ENCODE results near the gene ATRNL1. TPM values are rescaled to one million over a fixed set of nuclear protein-coding genes. Genes with fewer than 3 reads are reported as not detected.
"Not testable (repeated sequence)": the region's sequence is repeated elsewhere in the genome, so short reads cannot be mapped to it uniquely, and the experiment has no call there.

ATRNL1 gene
- total RNA-seq, 1 experiment from 2014 or later = 28.7 TPM

DNA sequence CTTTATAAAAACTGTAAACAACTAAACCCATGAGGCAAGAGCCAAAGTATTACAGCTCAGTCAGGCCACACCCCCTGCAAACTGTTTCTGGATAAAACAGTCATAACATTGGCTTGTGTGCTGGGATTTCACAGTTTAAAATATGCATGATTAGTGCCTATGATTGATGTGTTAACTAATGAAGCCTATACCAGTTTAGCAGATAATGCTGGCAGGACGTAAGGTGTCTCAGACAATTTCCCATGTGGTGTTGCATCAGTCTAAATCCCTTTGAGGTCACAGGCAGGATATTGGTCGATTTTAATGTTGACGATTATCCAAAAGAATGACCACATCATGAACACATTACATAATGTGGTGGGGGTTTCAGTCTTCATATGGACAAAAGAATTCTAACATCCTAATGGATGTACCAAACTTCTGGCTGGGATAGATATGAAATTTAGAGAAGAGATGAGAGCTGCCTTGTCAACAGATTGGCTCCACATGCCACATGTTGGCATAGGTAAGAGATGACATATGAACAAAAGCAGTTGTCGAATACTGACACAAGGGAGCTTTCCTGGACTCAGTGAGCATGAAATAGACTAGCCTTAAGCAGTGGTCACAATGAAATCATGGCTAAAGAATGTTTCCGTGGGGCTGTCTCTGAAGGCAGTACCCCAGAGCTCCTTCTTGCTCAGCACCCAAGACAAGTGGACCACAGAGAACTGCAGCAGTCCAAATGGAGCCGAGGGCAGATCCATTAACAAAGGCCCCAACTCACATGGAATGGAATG is 734.3 kb downstream of the ATRNL1 start:
- no peak overlapping the region for H3K4me3 Mint-ChIP-seq
- CTCF ChIA-PET = no interaction called here

DNA sequence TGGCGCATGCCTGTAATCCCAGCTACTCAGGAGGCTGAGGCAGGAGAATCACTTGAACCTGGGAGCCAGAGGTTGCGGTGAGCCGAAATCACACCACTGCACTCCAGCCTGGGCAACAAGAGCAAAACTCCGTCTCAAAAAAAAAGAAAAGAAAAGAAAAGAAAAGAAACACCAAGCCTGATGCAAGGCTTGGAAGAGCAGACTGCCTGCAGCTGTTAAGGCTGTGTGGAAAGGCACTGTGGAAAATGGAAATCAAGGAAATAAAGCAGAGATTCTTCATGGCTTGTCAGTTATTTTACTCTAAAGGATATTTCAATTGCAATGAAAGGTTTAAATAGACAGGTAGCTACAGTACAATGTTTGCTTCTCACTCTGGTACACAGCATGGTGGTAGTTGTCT is 735.0 kb downstream of the ATRNL1 start:
- H3K36me3 Mint-ChIP-seq; H3K27ac Mint-ChIP-seq; POLR2A ChIA-PET; CTCF ChIA-PET; H3K4me3 Mint-ChIP-seq; H3K27me3 Mint-ChIP-seq (ENCODE audit: low read depth); H3K4me1 Mint-ChIP-seq; ATAC-seq; DNase-seq (ENCODE audit: low spot score): not testable (repeated sequence)
- H3K9me3 Mint-ChIP-seq = peaks cover 23% of the 10 kb centered on the region

More for the DNA sequence above, 734.3 kb downstream of the ATRNL1 start:
- TF ChIP-seq KAT7 (CRISPR knock-in tag; IDR thresholded peaks at IDR 0.05; ENCODE audit: borderline replicate concordance) (no peak), HMGA2 (CRISPR knock-in tag; IDR thresholded peaks at IDR 0.05) (no peak), RORB (CRISPR knock-in tag; IDR thresholded peaks at IDR 0.05) (no peak), ZNF219 (CRISPR knock-in tag; IDR thresholded peaks at IDR 0.05; ENCODE audit: borderline replicate concordance) (no peak), ZNF671 (CRISPR knock-in tag; IDR thresholded peaks at IDR 0.05) (no peak), NR1H2 (CRISPR knock-in tag; IDR thresholded peaks at IDR 0.05) (no peak), GTF2I (CRISPR knock-in tag; conservative IDR thresholded peaks at IDR 0.05) (no peak), NR2C2 (CRISPR knock-in tag; IDR thresholded peaks at IDR 0.05) (no peak), ZNF416 (CRISPR knock-in tag; IDR thresholded peaks at IDR 0.05) (no peak)
- TF ChIP-seq, protein P1, sequence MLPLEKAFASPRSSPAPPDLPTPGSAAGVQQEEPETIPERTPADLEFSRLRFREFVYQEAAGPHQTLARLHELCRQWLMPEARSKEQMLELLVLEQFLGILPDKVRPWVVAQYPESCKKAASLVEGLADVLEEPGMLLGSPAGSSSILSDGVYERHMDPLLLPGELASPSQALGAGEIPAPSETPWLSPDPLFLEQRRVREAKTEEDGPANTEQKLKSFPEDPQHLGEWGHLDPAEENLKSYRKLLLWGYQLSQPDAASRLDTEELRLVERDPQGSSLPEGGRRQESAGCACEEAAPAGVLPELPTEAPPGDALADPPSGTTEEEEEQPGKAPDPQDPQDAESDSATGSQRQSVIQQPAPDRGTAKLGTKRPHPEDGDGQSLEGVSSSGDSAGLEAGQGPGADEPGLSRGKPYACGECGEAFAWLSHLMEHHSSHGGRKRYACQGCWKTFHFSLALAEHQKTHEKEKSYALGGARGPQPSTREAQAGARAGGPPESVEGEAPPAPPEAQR (CRISPR knock-in tag; IDR thresholded peaks at IDR 0.05) = no peak
- TF ChIP-seq, protein P2, sequence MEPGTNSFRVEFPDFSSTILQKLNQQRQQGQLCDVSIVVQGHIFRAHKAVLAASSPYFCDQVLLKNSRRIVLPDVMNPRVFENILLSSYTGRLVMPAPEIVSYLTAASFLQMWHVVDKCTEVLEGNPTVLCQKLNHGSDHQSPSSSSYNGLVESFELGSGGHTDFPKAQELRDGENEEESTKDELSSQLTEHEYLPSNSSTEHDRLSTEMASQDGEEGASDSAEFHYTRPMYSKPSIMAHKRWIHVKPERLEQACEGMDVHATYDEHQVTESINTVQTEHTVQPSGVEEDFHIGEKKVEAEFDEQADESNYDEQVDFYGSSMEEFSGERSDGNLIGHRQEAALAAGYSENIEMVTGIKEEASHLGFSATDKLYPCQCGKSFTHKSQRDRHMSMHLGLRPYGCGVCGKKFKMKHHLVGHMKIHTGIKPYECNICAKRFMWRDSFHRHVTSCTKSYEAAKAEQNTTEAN (CRISPR knock-in tag; IDR thresholded peaks at IDR 0.05) = no peak
- TF ChIP-seq, protein P3, sequence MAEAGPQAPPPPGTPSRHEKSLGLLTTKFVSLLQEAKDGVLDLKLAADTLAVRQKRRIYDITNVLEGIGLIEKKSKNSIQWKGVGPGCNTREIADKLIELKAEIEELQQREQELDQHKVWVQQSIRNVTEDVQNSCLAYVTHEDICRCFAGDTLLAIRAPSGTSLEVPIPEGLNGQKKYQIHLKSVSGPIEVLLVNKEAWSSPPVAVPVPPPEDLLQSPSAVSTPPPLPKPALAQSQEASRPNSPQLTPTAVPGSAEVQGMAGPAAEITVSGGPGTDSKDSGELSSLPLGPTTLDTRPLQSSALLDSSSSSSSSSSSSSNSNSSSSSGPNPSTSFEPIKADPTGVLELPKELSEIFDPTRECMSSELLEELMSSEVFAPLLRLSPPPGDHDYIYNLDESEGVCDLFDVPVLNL (CRISPR knock-in tag; IDR thresholded peaks at IDR 0.05; ENCODE audit: borderline replicate concordance, low read depth) = no peak
- TF ChIP-seq, protein P4, sequence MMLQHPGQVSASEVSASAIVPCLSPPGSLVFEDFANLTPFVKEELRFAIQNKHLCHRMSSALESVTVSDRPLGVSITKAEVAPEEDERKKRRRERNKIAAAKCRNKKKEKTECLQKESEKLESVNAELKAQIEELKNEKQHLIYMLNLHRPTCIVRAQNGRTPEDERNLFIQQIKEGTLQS (CRISPR knock-in tag; conservative IDR thresholded peaks at IDR 0.05) = no peak
- TF ChIP-seq, protein P5, sequence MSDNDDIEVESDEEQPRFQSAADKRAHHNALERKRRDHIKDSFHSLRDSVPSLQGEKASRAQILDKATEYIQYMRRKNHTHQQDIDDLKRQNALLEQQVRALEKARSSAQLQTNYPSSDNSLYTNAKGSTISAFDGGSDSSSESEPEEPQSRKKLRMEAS (CRISPR knock-in tag; IDR thresholded peaks at IDR 0.05) = no peak
- H3K36me3 Mint-ChIP-seq = peaks cover 6% of the 10 kb centered on the region; the same call in 1 of the 2 replicates
- peaks cover 31% of the 10 kb centered on the region for H3K9me3 Mint-ChIP-seq
- H3K27ac Mint-ChIP-seq = no peak overlapping the region
- ATAC-seq = no peak
- DNase-seq (ENCODE audit: low spot score) = no peak
- H3K27me3 Mint-ChIP-seq (ENCODE audit: low read depth) = no peaks in the 10 kb centered on the region; the same call in none of the 2 replicates
- no peaks in the 10 kb centered on the region for H3K4me1 Mint-ChIP-seq
- POLR2A ChIA-PET = no interaction called here

DNA sequence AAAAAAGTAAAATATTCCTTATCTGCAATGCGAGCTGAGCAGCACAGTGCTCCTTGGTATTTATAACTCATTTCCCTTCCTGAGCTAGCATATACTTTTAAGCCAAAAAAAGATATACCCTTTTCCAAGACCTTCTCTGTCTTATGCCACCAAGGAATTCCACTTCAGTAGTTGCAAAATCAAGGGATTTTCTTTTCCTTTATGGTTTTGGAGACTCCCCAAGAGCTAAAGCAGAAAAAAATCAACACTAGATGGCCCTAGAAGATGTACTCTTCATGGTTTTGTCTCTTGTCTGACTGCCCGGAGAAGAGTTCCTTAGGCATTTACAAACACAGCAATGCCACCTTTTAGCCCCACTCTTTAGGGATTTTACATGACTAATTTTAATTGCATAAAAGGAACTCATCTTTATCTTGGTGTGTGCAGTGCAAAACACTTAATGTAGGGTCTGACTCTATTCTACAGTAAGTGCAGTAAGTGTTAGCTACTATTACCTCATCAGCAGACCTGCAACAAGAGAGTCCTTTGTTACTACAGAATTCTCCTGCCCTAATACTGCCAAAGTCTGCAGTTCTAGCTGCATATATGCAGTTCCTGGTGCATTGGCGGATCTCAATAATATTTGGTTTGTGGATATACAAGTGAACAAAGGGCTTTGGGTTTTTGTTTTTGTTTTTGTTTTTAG is 736.5 kb downstream of the ATRNL1 start:
- no peak overlapping the region for H3K4me3 Mint-ChIP-seq
- peaks cover 2% of the 10 kb centered on the region; the same call in 1 of the 2 replicates for H3K36me3 Mint-ChIP-seq
- ATAC-seq (peak; percentile 63), DNase-seq (ENCODE audit: low spot score) (no peak)
- TF ChIP-seq, protein P6, sequence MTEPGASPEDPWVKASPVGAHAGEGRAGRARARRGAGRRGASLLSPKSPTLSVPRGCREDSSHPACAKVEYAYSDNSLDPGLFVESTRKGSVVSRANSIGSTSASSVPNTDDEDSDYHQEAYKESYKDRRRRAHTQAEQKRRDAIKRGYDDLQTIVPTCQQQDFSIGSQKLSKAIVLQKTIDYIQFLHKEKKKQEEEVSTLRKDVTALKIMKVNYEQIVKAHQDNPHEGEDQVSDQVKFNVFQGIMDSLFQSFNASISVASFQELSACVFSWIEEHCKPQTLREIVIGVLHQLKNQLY (CRISPR knock-in tag; IDR thresholded peaks at IDR 0.05) = no peak
- TF ChIP-seq GABPB1 (CRISPR knock-in tag; IDR thresholded peaks at IDR 0.05) = no peak
- TF ChIP-seq, protein P1 (CRISPR knock-in tag; IDR thresholded peaks at IDR 0.05) = no peak
- TF ChIP-seq, protein P7, sequence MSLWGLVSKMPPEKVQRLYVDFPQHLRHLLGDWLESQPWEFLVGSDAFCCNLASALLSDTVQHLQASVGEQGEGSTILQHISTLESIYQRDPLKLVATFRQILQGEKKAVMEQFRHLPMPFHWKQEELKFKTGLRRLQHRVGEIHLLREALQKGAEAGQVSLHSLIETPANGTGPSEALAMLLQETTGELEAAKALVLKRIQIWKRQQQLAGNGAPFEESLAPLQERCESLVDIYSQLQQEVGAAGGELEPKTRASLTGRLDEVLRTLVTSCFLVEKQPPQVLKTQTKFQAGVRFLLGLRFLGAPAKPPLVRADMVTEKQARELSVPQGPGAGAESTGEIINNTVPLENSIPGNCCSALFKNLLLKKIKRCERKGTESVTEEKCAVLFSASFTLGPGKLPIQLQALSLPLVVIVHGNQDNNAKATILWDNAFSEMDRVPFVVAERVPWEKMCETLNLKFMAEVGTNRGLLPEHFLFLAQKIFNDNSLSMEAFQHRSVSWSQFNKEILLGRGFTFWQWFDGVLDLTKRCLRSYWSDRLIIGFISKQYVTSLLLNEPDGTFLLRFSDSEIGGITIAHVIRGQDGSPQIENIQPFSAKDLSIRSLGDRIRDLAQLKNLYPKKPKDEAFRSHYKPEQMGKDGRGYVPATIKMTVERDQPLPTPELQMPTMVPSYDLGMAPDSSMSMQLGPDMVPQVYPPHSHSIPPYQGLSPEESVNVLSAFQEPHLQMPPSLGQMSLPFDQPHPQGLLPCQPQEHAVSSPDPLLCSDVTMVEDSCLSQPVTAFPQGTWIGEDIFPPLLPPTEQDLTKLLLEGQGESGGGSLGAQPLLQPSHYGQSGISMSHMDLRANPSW (CRISPR knock-in tag; conservative IDR thresholded peaks at IDR 0.05; ENCODE audit: low read depth) = no peak
- no peak for TF ChIP-seq ZNF396 (CRISPR knock-in tag; IDR thresholded peaks at IDR 0.05; ENCODE audit: borderline replicate concordance)
- TF ChIP-seq, protein P8, sequence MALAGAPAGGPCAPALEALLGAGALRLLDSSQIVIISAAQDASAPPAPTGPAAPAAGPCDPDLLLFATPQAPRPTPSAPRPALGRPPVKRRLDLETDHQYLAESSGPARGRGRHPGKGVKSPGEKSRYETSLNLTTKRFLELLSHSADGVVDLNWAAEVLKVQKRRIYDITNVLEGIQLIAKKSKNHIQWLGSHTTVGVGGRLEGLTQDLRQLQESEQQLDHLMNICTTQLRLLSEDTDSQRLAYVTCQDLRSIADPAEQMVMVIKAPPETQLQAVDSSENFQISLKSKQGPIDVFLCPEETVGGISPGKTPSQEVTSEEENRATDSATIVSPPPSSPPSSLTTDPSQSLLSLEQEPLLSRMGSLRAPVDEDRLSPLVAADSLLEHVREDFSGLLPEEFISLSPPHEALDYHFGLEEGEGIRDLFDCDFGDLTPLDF (CRISPR knock-in tag; IDR thresholded peaks at IDR 0.05) = no peak
- no peaks in the 10 kb centered on the region for H3K4me1 Mint-ChIP-seq
- peaks cover 8% of the 10 kb centered on the region for H3K9me3 Mint-ChIP-seq
- H3K27ac Mint-ChIP-seq = no peak overlapping the region
- ChIA-PET POLR2A (interaction anchor here (0.7 kb wide), 1 partner anchor 214 kb away, joined by 4 read pairs; no protein-coding TSS in a partner anchor), CTCF (interaction anchor here (0.6 to 1.0 kb wide), 7 partner anchors 12 to 459 kb away, joined by 3 to 5 read pairs (median 4); no protein-coding TSS in a partner anchor)
- H3K27me3 Mint-ChIP-seq (ENCODE audit: low read depth) = no peaks in the 10 kb centered on the region; the same call in 1 of the 2 replicates
